A673 (cell line): ENCODE measurements around the gene UROS.

Experiments
- EZH2 ChIP-seq: fragments of 200-600 bp; sonication (generic); IDR thresholded peaks from 2 replicates; pipeline ENCODE4 v1.6.1; 2017; ENCODE audit warnings: borderline replicate concordance, low read depth, mild to moderate bottlenecking, mixed read lengths, antibody characterized with exemption, low read length; ENCODE audit not compliant: poor library complexity, severe bottlenecking
- TF ChIP-seq, protein P1 (sequence below): fragments of 300-800, 200-600 bp; sonication (generic); conservative IDR thresholded peaks from 2 replicates; pipeline ENCODE4 v1.5.1; 2017; ENCODE audit warnings: low read depth, mild to moderate bottlenecking, antibody characterized with exemption, low read length, moderate library complexity, mixed read lengths

DNA sequence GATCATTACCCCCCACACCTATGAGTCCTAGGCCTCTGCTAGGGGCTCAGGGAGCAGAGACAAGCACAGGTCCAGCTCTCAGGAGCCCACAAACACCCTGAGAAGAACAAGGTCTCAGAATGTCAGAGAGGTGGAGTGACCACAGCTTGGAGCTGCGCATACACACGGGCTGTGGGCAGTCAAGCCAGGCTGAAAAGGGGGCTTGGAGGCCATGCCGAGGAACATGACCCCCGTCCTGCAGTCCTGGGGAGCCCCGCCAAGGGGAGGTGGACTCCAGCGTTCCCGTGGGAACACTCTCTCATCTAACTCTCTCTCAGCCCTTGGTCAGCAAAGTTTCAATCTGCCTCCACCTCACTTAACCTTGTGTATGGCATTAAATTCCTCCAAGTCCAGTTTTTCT lies 39.6 kb downstream of the UROS start:
- TF ChIP-seq, protein P1, sequence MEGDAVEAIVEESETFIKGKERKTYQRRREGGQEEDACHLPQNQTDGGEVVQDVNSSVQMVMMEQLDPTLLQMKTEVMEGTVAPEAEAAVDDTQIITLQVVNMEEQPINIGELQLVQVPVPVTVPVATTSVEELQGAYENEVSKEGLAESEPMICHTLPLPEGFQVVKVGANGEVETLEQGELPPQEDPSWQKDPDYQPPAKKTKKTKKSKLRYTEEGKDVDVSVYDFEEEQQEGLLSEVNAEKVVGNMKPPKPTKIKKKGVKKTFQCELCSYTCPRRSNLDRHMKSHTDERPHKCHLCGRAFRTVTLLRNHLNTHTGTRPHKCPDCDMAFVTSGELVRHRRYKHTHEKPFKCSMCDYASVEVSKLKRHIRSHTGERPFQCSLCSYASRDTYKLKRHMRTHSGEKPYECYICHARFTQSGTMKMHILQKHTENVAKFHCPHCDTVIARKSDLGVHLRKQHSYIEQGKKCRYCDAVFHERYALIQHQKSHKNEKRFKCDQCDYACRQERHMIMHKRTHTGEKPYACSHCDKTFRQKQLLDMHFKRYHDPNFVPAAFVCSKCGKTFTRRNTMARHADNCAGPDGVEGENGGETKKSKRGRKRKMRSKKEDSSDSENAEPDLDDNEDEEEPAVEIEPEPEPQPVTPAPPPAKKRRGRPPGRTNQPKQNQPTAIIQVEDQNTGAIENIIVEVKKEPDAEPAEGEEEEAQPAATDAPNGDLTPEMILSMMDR: no peak
- no peak for TF ChIP-seq EZH2
